Endodermal cell (in vitro differentiated cells): Measurements from ENCODE around the gene SOS1. TPM values are rescaled to one million over a fixed set of nuclear protein-coding genes. Genes with fewer than 3 reads are reported as not detected.
"Not testable (repeated sequence)": the region's sequence is repeated elsewhere in the genome, so short reads cannot be mapped to it uniquely, and the experiment has no call there.

Source experiments
- DNase-seq: peaks from one replicate; pipeline ENCODE4 v3.0.0-alpha.2; 2017
- H3K27ac ChIP-seq: 2 replicates; pipeline ENCODE4 v1.5.1; 2013; ENCODE audit warnings: mild to moderate bottlenecking, low read depth, low read length, moderate library complexity
- H3K27me3 ChIP-seq: 2 replicates; pipeline ENCODE4 v1.6.1; 2013; ENCODE audit warnings: mild to moderate bottlenecking, low read length, moderate library complexity; ENCODE audit not compliant: insufficient read depth, control insufficient read depth, poor library complexity, severe bottlenecking
- H3K36me3 ChIP-seq: 2 replicates; pipeline ENCODE4 v1.7.0; 2013; ENCODE audit warnings: mild to moderate bottlenecking, low read length, moderate library complexity; ENCODE audit not compliant: control insufficient read depth, insufficient read depth
- H3K4me1 ChIP-seq: one replicate; pipeline ENCODE4 v1.7.0; 2013; ENCODE audit warnings: low read length; ENCODE audit not compliant: control insufficient read depth, insufficient read depth
- H3K4me3 ChIP-seq: 2 replicates; pipeline ENCODE4 v1.5.1; 2013; ENCODE audit warnings: mild to moderate bottlenecking, low read length, moderate library complexity
- H3K9ac ChIP-seq: 2 replicates; pipeline ENCODE4 v1.6.1; 2013; ENCODE audit warnings: mild to moderate bottlenecking, low read length, moderate library complexity; ENCODE audit not compliant: poor library complexity, severe bottlenecking; ENCODE audit errors: extremely low read depth
- H3K9me3 ChIP-seq: 2 replicates; pipeline ENCODE4 v1.6.1; 2013; ENCODE audit warnings: mild to moderate bottlenecking, low read length, moderate library complexity; ENCODE audit not compliant: control insufficient read depth
- H3K27ac Mint-ChIP-seq: 2 replicates; pipeline ENCODE4 v1.8.0; 2020; ENCODE audit warnings: mixed read lengths
- H3K27me3 Mint-ChIP-seq: 2 replicates; pipeline ENCODE4 v1.8.0; 2021; ENCODE audit warnings: mild to moderate bottlenecking, mixed read lengths; ENCODE audit not compliant: insufficient read depth
- H3K36me3 Mint-ChIP-seq: 2 replicates; pipeline ENCODE4 v1.8.0; 2020; ENCODE audit warnings: low read depth, mixed read lengths
- H3K4me1 Mint-ChIP-seq: 2 replicates; pipeline ENCODE4 v1.8.0; 2020; ENCODE audit warnings: mixed read lengths
- H3K4me3 Mint-ChIP-seq: 2 replicates; pipeline ENCODE4 v1.8.0; 2020; ENCODE audit warnings: mild to moderate bottlenecking, moderate library complexity, mixed read lengths
- H3K9me3 Mint-ChIP-seq: 2 replicates; pipeline ENCODE4 v1.8.0; 2020; ENCODE audit warnings: mild to moderate bottlenecking, mixed read lengths
- CTCF ChIP-seq: fragments of 200-600 bp; sonication (generic); conservative IDR thresholded peaks from 2 replicates; pipeline ENCODE4 v1.5.0; 2021; ENCODE audit warnings: antibody characterized with exemption, mild to moderate bottlenecking
- WGBS, 2 experiments: methylation state at CpG; one replicate each; pipeline versions ENCODE4 v1.1.5 to v1.1.7; 2013; ENCODE audit warnings: missing lambda C conversion rate in 2 of 2, mixed read lengths in 1 of 2; ENCODE audit not compliant: insufficient coverage in 1 of 2, insufficient read length in 1 of 2; 5-methylcytosine and 5-hydroxymethylcytosine counted together
- total RNA-seq, 2 donors: library from RNA; stranded (reverse); fragmentation: NEBNext Ultra II Directional in 1 of 2; extraction: Animal tissue kit (Norgen Biotek cat#: 25700) in 1 of 2; gene quantifications; 2 replicates in 1 of 2; 3 replicates in 1 of 2; pipeline ENCODE4 v1.2.1, GENCODE V29; 2021

The SOS1 gene
- total RNA-seq, 2 donors from 2014 or later, result 34.0 to 39.0 TPM

GRCh38 chr2:38940746-38941145 lies 180.1 kb downstream of the SOS1 start:
- Histone ChIP-seq H3K9me3 (no peaks in the 10 kb centered on the region), H3K4me3 (no peak overlapping the region), H3K4me1 (no peaks in the 10 kb centered on the region), H3K9ac (no peak overlapping the region), H3K27me3 (no peaks in the 10 kb centered on the region), H3K27ac (no peak overlapping the region), H3K36me3 (no peaks in the 10 kb centered on the region)
- H3K27ac Mint-ChIP-seq, result no peak overlapping the region
- TF ChIP-seq CTCF, result no peak
- no peaks in the 10 kb centered on the region for H3K36me3 Mint-ChIP-seq
- H3K4me1 Mint-ChIP-seq, result peaks cover 9% of the 10 kb centered on the region
- no peaks in the 10 kb centered on the region for H3K27me3 Mint-ChIP-seq
- no peak for DNase-seq
- 80 to 87% methylated on average over 1 of the region's 1 CpG for WGBS, 2 experiments
- no peaks in the 10 kb centered on the region for H3K9me3 Mint-ChIP-seq
- no peak overlapping the region for H3K4me3 Mint-ChIP-seq

- no peaks in the 10 kb centered on the region for H3K9me3 ChIP-seq
- no peak overlapping the region for H3K4me3 ChIP-seq
- Mint-ChIP-seq H3K27me3 (no peaks in the 10 kb centered on the region), H3K4me3 (no peak overlapping the region), H3K27ac (no peak overlapping the region), H3K36me3 (no peaks in the 10 kb centered on the region), H3K4me1 (no peaks in the 10 kb centered on the region), H3K9me3 (no peaks in the 10 kb centered on the region)
- H3K9ac ChIP-seq, result no peak overlapping the region
- H3K4me1 ChIP-seq, result no peaks in the 10 kb centered on the region
- H3K27ac ChIP-seq, result no peak overlapping the region
- 94 to 96% methylated on average over 2 to 3 of the region's 3 CpGs for WGBS, 2 experiments
- no peaks in the 10 kb centered on the region for H3K27me3 ChIP-seq
- no peak for DNase-seq
- no peaks in the 10 kb centered on the region for H3K36me3 ChIP-seq
- no peak for TF ChIP-seq CTCF
Observed at GRCh38 chr2:38937548-38937947, 183.3 kb downstream of the SOS1 start.

- DNase-seq, H3K36me3 ChIP-seq, H3K9me3 Mint-ChIP-seq, H3K27ac Mint-ChIP-seq, H3K27me3 ChIP-seq, H3K4me1 ChIP-seq, H3K36me3 Mint-ChIP-seq, H3K27me3 Mint-ChIP-seq, H3K27ac ChIP-seq, H3K4me3 Mint-ChIP-seq, H3K4me1 Mint-ChIP-seq, H3K9me3 ChIP-seq, H3K9ac ChIP-seq, H3K4me3 ChIP-seq: not testable (repeated sequence)
- WGBS, 2 experiments, result 94% methylated on average over 5 to 6 of the region's 6 CpGs
Observed at GRCh38 chr2:38936516-38936915, 184.3 kb downstream of the SOS1 start.

DNA sequence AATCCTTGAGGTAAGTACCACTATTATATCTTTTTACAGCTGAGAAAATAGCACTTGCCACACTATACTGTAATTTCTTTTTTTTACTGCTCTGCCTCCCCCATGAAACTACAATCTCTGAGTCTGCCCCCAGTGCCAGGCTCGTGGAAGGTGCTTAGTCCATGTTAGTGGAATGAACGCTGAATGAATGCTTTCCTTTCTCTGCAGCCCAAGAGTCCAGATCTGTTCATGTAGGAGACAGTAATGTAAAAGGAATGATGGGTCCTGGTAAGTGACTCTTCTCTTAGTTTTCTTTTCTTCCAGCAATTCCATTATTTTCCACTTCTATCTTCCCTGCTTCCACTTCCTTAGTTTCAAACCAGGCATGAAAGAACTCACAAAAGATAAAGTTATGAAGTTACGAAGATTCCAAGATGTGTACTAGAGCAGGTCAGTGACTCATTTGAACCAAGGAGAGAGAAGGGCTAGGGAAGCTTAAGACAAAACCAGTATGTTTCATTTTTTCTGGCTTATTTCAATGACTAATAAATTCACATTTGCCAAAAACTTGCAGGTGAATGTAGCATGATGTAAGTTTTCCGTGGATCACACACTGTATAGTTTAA lies 185.2 kb downstream of the SOS1 start:
- Mint-ChIP-seq H3K27me3 (no peaks in the 10 kb centered on the region), H3K36me3 (no peaks in the 10 kb centered on the region), H3K4me3 (no peak overlapping the region), H3K27ac (no peak overlapping the region), H3K4me1 (no peaks in the 10 kb centered on the region), H3K9me3 (no peaks in the 10 kb centered on the region)
- no peaks in the 10 kb centered on the region for H3K27me3 ChIP-seq
- H3K9me3 ChIP-seq, result no peaks in the 10 kb centered on the region
- H3K4me1 ChIP-seq, result no peaks in the 10 kb centered on the region
- H3K9ac ChIP-seq, result no peak overlapping the region
- no peak for DNase-seq
- no peaks in the 10 kb centered on the region for H3K36me3 ChIP-seq
- no peak overlapping the region for H3K27ac ChIP-seq
- no peak for TF ChIP-seq CTCF
- 89 to 100% methylated on average over 1 to 4 of the region's 4 CpGs for WGBS, 2 experiments
- no peak overlapping the region for H3K4me3 ChIP-seq
